Loucy (cell line): ENCODE measurements around the gene COL24A1.

Source experiments
- H2AFZ ChIP-seq: fragments of 200-600 bp; sonication (generic); 2 replicates; pipeline ENCODE4 v1.6.0; 2016; ENCODE audit warnings: antibody characterized with exemption, mild to moderate bottlenecking, low read length, moderate library complexity
- H3F3A ChIP-seq: fragments of 200-600 bp; 2 replicates; pipeline ENCODE4 v1.6.0; 2016; ENCODE audit warnings: antibody characterized with exemption, low read depth, mild to moderate bottlenecking
- H3K27me3 ChIP-seq: fragments of 200-600 bp; sonication (generic); 2 replicates; pipeline ENCODE4 v1.6.1; 2014; ENCODE audit warnings: low read length, mild to moderate bottlenecking; ENCODE audit not compliant: insufficient read depth, poor library complexity, severe bottlenecking
- H3K36me3 ChIP-seq: fragments of 200-600 bp; sonication (generic); 2 replicates; pipeline ENCODE4 v1.6.1; 2016; ENCODE audit warnings: low read length; ENCODE audit not compliant: insufficient read depth
- H3K4me1 ChIP-seq: fragments of 200-600 bp; sonication (generic); 2 replicates; pipeline ENCODE4 v1.5.1; 2014; ENCODE audit warnings: low read length, mild to moderate bottlenecking; ENCODE audit not compliant: insufficient read depth, poor library complexity, severe bottlenecking
- H3K4me2 ChIP-seq: fragments of 200-600 bp; sonication (generic); 2 replicates; pipeline ENCODE4 v1.6.0; 2014; ENCODE audit warnings: antibody characterized with exemption, low read length, low read depth, mild to moderate bottlenecking; ENCODE audit not compliant: poor library complexity, severe bottlenecking
- H3K4me3 ChIP-seq: fragments of 200-600 bp; sonication (generic); 2 replicates; pipeline ENCODE4 v1.5.1; 2014; ENCODE audit warnings: low read length, mild to moderate bottlenecking, mixed read lengths; ENCODE audit not compliant: poor library complexity, severe bottlenecking
- H3K79me2 ChIP-seq: fragments of 200-600 bp; sonication (generic); 2 replicates; pipeline ENCODE4 v1.6.1; 2014; ENCODE audit warnings: low read length; ENCODE audit not compliant: insufficient read depth
- H3K9ac ChIP-seq: fragments of 200-600 bp; sonication (generic); 2 replicates; pipeline ENCODE4 v1.6.0; 2014; ENCODE audit warnings: mild to moderate bottlenecking, low read depth, low read length, moderate library complexity; ENCODE audit not compliant: poor library complexity, severe bottlenecking
- H3K9me2 ChIP-seq: fragments of 200-600 bp; sonication (generic); replicated peaks from 2 replicates; pipeline ENCODE4 v1.6.1; 2016; ENCODE audit warnings: low read depth, low read length, mixed read lengths
- H3K9me3 ChIP-seq: fragments of 200-600 bp; sonication (generic); 2 replicates; pipeline ENCODE4 v1.6.1; 2014; ENCODE audit warnings: mild to moderate bottlenecking, antibody characterized with exemption, low read length, low read depth; ENCODE audit not compliant: insufficient read depth
- H4K20me1 ChIP-seq: fragments of 200-600 bp; sonication (generic); 2 replicates; pipeline ENCODE4 v1.6.0; 2014; ENCODE audit warnings: antibody characterized with exemption, low read length, mild to moderate bottlenecking; ENCODE audit not compliant: insufficient read depth, poor library complexity, severe bottlenecking
- CTCF ChIP-seq: fragments of 200-600 bp; sonication (generic); conservative IDR thresholded peaks from 2 replicates; pipeline ENCODE4 v1.5.1; 2014; ENCODE audit warnings: mild to moderate bottlenecking, antibody characterized with exemption, low read length
- EZH2phosphoT487 ChIP-seq: fragments of 200-600 bp; IDR thresholded peaks from 2 replicates; pipeline ENCODE4 v1.6.1; 2018; ENCODE audit warnings: antibody characterized with exemption, mild to moderate bottlenecking, moderate library complexity, borderline replicate concordance

The COL24A1 gene

GRCh38 chr1:85707990-85708828 lies 448.4 kb downstream of the COL24A1 start, which contains the start of gene ZNHIT6:
Gene ZNHIT6 (minus strand): TSS chr1:85708433. CDS start chr1:85708284, 149 bp downstream.
- Histone ChIP-seq H3K4me3 (peak within 1 kb of the TSS; percentile 82), H3K9me3 (no peaks in the 10 kb centered on the region), H3K9ac (peak within 1 kb of the TSS; percentile 73), H3K4me2 (peak within 1 kb of the TSS; percentile 90), H3F3A (no peaks in the 10 kb centered on the region), H3K27me3 (peaks cover 4% of the 10 kb centered on the region), H4K20me1 (peaks cover 11% of the 10 kb centered on the region), H3K36me3 (0 out of 2 replicates have a peak, but pooled peaks cover 7% of the 10 kb centered on the region), H3K4me1 (peaks cover 33% of the 10 kb centered on the region), H3K79me2 (peaks cover 46% of the 10 kb centered on the region), H2AFZ (peak within 1 kb of the TSS; percentile 90), H3K9me2 (no peaks in the 10 kb centered on the region)
- TF ChIP-seq CTCF (peak; percentile 51), EZH2phosphoT487 (no peak)

- H2AFZ ChIP-seq, result peak overlapping the region; percentile 90
- peak overlapping the region; percentile 73 for H3K9ac ChIP-seq
- H3F3A ChIP-seq, result no peaks in the 10 kb centered on the region
- peak overlapping the region; percentile 82 for H3K4me3 ChIP-seq
- peaks cover 41% of the 10 kb centered on the region for H3K4me1 ChIP-seq
- H3K9me3 ChIP-seq, result no peaks in the 10 kb centered on the region
- no peak for TF ChIP-seq CTCF
- TF ChIP-seq EZH2phosphoT487, result no peak
- no peaks in the 10 kb centered on the region for H3K9me2 ChIP-seq
- peaks cover 54% of the 10 kb centered on the region for H3K79me2 ChIP-seq
- peak overlapping the region; percentile 90 for H3K4me2 ChIP-seq
- peaks cover 4% of the 10 kb centered on the region for H3K27me3 ChIP-seq
- H3K36me3 ChIP-seq, result peaks cover 8% of the 10 kb centered on the region; the same call in 1 of the 2 replicates
- H4K20me1 ChIP-seq, result peaks cover 15% of the 10 kb centered on the region
These were observed 449.1 kb downstream of the COL24A1 start for GRCh38 chr1:85707267-85707989.

- Histone ChIP-seq H3K9me3 (no peaks in the 10 kb centered on the region), H3K4me1 (peaks cover 46% of the 10 kb centered on the region), H3K9ac (peak overlapping the region; percentile 30), H3K9me2 (no peaks in the 10 kb centered on the region), H3K4me2 (peak overlapping the region; percentile 90), H3K4me3 (peak overlapping the region; percentile 82), H3K27me3 (no peaks in the 10 kb centered on the region), H3F3A (no peaks in the 10 kb centered on the region), H4K20me1 (peaks cover 15% of the 10 kb centered on the region), H2AFZ (no peak overlapping the region), H3K79me2 (peaks cover 68% of the 10 kb centered on the region), H3K36me3 (peaks cover 22% of the 10 kb centered on the region; the same call in 1 of the 2 replicates)
- TF ChIP-seq CTCF, result no peak
- no peak for TF ChIP-seq EZH2phosphoT487
These were observed 450.6 kb downstream of the COL24A1 start for GRCh38 chr1:85705940-85706339.
